Activated naive CD4-positive, alpha-beta T cell treated with anti-CD3 and anti-CD28 coated beads, Interleukin-2, amount 50 U/mL, for 16 hours (primary cell): ENCODE results near the gene CFAP119.

Experiments
- DNase-seq: peaks from one replicate; pipeline ENCODE4 v3.0.0-alpha.2; 2020

The CFAP119 gene

DNA sequence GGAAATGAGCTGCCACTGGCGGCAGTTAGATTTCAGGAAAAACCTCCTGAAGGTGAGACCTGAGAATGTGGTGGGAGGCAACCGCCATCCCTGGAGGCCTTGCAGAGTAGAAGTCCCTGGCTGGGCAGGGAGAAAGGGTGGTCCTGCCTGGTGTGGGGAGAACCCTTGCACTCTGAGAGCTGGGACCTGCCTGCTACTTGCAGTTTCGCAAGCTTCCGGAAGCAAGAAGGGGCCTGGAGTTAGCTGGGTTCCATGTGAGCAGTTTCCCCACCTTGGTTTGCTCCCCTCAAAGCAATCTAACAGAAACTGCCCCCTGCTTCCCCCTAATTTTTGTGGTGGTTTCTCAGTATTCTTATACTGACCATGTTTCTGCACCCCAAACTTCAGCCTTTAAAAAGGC is 18.7 kb upstream of the CFAP119 start:
- DNase-seq: no peak

- no peak for DNase-seq
These were observed 18.2 kb upstream of the CFAP119 start for GRCh38 chr16:30780021-30780420.

DNA sequence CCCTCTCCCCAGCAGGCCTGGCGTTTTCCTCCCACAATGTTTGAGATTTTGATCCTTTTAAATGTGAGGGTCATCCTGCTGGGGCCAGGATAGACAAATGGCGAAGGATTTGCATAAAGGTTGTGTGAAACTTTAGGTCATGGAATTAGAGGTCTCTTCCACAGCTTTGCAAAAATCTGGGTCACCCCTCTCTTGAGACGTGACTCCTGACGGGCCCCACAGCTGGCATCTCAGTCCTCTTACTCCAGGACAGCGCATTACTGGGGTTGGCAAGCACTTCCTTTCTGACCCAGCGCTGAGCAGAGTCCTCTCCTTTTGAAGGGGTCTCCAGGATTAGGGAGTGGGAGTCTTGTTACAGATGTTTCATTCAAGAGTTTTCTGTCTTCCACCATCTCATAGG is 17.7 kb upstream of the CFAP119 start:
- no peak for DNase-seq

GRCh38 chr16:30778549-30779244 is 16.8 kb upstream of the CFAP119 start:
- no peak for DNase-seq

- DNase-seq: no peak
These were observed 15.9 kb upstream of the CFAP119 start for GRCh38 chr16:30777591-30778297.

DNA sequence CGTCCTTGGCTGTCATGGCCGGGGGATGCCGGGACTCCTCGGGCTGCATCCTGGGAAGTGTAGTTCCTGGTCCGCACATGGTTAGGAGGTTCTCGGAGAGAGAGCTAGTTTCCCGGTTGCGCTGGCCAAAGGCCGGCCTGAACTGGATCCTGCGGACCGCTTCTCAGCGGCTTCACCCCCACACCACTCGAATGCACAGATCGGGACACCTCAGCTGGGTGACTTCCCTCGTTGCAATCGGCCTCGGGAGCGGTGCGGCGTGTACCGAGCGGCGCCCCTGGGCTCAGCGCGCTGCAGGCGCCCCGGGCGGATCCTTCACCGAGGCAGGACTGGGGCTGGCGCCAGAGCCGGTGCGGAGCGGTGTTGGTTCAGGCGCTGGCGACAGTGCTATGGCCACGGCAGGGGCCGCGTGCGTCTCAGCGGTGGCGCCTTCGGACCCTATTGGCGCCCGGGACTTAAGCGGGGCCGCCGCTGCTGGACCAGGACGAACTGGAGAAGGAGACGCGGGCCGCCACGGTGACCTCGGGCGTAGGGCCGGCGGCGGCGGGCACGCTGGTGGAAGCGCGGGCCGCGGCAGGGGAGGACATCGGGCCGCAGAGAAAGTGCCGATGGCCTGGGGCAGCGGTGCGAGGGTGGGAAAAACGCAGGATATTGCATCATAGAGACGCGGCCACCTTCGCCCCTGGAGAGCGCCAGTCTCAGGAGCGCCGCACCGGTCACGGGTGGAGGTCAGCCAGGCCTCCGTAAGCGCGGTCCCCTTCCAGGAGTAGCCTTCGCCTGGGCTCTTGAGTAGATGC is 13.7 kb upstream of the CFAP119 start:
- peak; percentile 75 for DNase-seq

- no peak for DNase-seq
These were observed 13.2 kb upstream of the CFAP119 start for GRCh38 chr16:30775131-30775391.

DNA sequence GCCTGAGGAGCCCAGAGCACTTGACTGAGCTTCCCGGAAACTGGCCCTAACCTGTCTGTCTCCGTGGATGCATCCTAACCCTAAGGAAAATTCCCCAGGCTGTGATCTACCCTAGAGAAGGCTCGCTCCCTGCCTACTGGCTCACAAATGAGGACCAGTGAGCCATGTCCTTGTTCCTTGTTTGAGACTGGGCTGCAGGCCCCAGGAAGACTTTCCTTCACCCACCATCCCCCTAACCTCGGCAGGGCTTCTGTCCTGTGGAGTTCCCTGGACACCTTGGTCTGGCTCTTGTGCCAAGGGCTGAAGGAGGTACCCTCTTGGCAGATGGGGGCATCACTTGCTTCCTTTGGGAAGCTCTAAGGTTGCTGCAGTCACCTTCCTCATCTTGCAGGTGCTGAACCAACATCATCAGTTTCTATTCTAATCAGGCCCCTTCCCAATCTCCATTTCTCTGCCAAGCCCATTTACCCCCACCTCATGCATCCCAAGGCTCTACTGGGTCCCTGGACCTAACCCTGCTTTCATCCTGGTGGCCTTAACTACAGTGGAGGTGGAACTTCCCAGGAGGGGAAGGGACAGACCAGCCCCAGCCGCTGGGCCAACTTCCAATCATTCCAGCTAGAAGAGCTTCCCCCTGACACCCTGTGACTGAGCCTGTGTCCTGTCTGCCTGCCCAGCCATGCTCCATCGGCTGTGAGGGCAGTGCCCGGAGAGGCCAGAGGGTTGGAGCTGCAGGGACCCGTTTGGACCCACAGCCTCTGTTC is 12.7 kb upstream of the CFAP119 start:
- DNase-seq: no peak

DNA sequence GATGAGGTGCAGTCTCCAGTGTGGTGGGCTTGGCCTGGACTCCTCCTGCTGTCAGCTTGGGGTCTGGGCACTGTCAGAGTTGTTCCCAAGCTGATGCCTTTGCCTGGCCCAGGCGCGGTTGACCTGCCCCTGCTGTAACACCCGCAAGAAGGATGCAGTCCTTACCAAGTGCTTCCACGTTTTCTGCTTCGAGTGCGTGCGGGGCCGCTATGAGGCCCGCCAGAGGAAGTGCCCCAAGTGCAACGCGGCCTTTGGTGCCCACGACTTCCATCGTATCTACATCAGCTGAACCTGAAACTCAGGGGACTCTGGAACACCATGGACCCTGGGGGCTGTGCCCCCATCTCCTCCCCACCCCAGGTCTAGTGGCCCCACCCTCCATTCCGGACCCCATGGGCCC is 12.0 kb upstream of the CFAP119 start:
- no peak for DNase-seq

GRCh38 chr16:30771726-30772125 is 9.9 kb upstream of the CFAP119 start:
- DNase-seq: no peak

GRCh38 chr16:30769379-30770089 is 7.7 kb upstream of the CFAP119 start:
- DNase-seq: no peak

- no peak for DNase-seq
These were observed 6.8 kb upstream of the CFAP119 start for GRCh38 chr16:30768583-30769181.

- DNase-seq: no peak
These were observed 6.1 kb upstream of the CFAP119 start for GRCh38 chr16:30767767-30768465.

GRCh38 chr16:30766933-30767284 is 5.0 kb upstream of the CFAP119 start:
- no peak for DNase-seq

GRCh38 chr16:30766206-30766932 is 4.5 kb upstream of the CFAP119 start:
- no peak for DNase-seq

DNA sequence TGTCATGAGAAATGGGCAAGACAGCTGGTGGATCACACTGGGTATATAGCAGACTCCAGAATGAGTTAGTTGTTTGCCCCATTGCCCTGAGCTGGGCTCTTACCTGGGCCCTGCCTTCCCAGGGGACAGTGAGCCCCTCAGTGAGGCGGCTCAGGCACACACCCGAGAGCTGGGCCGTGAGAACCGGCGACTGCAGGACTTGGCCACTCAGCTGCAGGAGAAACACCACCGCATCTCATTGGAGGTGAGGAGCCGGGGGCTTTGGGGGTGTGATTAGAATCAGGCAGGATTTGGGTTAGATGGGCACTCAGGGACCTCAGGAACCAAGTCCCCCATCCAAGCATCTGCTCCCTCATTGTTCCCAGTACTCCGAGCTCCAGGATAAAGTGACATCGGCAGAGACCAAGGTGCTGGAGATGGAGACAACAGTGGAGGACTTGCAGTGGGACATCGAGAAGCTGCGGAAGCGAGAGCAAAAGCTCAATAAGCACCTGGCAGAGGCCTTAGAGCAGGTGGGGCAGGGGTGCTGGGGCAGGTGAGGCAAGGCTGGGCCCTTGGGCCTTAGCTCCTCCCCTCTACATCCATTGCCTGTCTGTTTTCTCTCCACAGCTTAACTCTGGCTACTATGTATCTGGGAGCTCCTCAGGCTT is 3.1 kb upstream of the CFAP119 start:
- no peak for DNase-seq

GRCh38 chr16:30764086-30764485 is 2.2 kb upstream of the CFAP119 start:
- DNase-seq: no peak

- no peak for DNase-seq
These were observed 1.3 kb upstream of the CFAP119 start for GRCh38 chr16:30762991-30763725.

GRCh38 chr16:30761427-30761927 is 385 bp downstream of the CFAP119 start:
- peak; percentile 46 for DNase-seq
